Measurements from ENCODE around the gene SPHK1.

- TF ChIP-seq, protein P1, sequence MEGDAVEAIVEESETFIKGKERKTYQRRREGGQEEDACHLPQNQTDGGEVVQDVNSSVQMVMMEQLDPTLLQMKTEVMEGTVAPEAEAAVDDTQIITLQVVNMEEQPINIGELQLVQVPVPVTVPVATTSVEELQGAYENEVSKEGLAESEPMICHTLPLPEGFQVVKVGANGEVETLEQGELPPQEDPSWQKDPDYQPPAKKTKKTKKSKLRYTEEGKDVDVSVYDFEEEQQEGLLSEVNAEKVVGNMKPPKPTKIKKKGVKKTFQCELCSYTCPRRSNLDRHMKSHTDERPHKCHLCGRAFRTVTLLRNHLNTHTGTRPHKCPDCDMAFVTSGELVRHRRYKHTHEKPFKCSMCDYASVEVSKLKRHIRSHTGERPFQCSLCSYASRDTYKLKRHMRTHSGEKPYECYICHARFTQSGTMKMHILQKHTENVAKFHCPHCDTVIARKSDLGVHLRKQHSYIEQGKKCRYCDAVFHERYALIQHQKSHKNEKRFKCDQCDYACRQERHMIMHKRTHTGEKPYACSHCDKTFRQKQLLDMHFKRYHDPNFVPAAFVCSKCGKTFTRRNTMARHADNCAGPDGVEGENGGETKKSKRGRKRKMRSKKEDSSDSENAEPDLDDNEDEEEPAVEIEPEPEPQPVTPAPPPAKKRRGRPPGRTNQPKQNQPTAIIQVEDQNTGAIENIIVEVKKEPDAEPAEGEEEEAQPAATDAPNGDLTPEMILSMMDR (IDR thresholded peaks at IDR 0.05; ENCODE audit: low read depth, low read length), result no peak
- TF ChIP-seq EZH2phosphoT487 (IDR thresholded peaks at IDR 0.05; ENCODE audit: low read depth), result no peak
Measured at GRCh38 chr17:76402711-76403110, 18.3 kb downstream of the SPHK1 start.

Measured in OCI-LY3 (cell line).